Mesodermal cell (in vitro differentiated cells): Measurements from ENCODE around the gene OGG1.

ENCODE experiments used
- H3K27ac ChIP-seq: 2 replicates; pipeline ENCODE4 v1.7.0; 2013; ENCODE audit warnings: mild to moderate bottlenecking, low read depth, low read length, moderate library complexity; ENCODE audit not compliant: severe bottlenecking
- H3K36me3 ChIP-seq: 2 replicates; pipeline ENCODE4 v1.7.1; 2013; ENCODE audit warnings: mild to moderate bottlenecking, low read length, moderate library complexity; ENCODE audit not compliant: control insufficient read depth, insufficient read depth
- H3K4me1 ChIP-seq: one replicate; pipeline ENCODE4 v1.7.1; 2013; ENCODE audit warnings: mild to moderate bottlenecking, low read length; ENCODE audit not compliant: insufficient read depth, control insufficient read depth, poor library complexity, severe bottlenecking
- H3K4me3 ChIP-seq: 2 replicates; pipeline ENCODE4 v1.7.0; 2013; ENCODE audit warnings: low read length, control low read depth, mild to moderate bottlenecking; ENCODE audit not compliant: insufficient read depth, poor library complexity, severe bottlenecking; ENCODE audit errors: extremely low read depth
- H3K9me3 ChIP-seq: 2 replicates; pipeline ENCODE4 v1.7.1; 2013; ENCODE audit warnings: mild to moderate bottlenecking, low read length, moderate library complexity; ENCODE audit not compliant: control insufficient read depth
- WGBS, 2 experiments: methylation state at CpG; one replicate each; pipeline ENCODE4 v1.1.5; 2013; ENCODE audit warnings: missing lambda C conversion rate in 2 of 2; ENCODE audit not compliant: insufficient coverage in 2 of 2; 5-methylcytosine and 5-hydroxymethylcytosine counted together

OGG1 gene

DNA sequence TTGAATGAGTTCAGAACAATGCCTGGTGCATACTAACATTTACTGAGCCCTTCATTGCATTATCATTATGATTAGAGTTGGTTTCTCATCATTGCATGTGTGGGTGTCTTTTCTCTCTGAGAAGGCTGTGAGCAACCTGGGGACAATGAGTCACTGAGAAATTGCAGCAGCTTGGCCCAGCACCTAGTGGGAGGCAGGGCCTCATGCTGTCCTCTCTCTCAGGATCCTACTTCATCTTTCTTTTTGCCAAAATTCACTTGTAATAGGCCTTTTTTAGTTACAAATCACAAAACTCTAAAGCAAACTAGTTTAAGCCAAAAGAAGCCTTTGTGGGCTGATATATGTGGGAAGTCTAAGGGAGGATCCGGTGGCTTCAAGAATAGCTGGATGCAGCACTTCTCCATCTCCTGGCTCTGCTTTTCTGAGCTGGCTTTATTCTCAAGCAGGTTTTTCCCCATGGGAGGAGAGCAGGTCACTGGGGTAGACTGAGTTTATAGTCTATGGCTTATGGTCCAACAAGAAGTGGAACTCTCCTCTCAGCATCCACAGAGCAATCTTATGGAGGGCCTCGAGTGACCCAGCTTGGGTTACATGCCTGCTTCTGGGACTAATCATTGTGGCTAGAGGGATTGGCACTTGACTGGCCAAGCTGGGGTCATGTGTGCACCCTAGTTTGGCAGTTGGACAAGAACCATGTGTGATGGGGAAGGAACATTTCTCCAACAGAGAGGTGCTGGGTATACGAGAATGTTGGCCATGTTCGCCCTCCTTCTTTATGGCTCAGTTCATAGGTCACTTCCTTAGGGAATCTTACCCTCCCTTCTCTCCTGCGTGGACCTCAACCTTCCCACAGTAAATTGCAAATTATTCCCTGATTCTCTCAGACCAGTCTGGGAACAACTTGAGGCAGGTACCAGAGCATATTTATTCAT is 28.7 kb downstream of the OGG1 start:
- Histone ChIP-seq H3K4me3 (no peak overlapping the region), H3K4me1 (peaks cover 3% of the 10 kb centered on the region), H3K27ac (no peak overlapping the region), H3K36me3 (peaks cover 33% of the 10 kb centered on the region), H3K9me3 (no peaks in the 10 kb centered on the region)
- 97 to 99% methylated on average over 4 to 5 of the region's 5 CpGs for whole genome bisulfite sequencing, 2 experiments

DNA sequence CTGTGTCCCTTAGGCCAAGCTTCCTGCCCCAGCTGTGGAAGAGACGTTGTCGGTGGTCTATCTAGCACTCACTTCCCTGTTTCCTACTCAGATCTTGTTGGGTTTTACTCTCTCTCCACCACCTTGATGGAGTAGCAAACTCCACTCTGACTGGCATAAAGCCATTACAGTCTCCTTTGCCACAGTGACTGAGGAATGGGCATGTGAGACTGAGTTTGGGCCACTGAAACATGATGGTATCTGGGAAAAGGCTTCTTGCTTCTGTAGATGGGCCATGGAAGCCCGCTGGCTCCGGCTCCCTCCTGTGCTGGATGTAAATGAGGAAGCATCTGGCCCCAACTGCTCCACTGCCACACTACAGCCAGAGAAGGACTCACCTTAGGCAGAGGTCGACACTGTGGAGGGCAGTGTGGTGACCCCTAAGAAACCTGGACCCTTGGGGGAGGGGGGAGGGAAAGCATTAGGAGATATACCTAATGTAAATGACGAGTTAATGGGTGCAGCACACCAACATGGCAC is 29.4 kb downstream of the OGG1 start:
- H3K4me3 ChIP-seq: no peak overlapping the region
- H3K9me3 ChIP-seq: no peaks in the 10 kb centered on the region
- H3K36me3 ChIP-seq: peaks cover 40% of the 10 kb centered on the region
- peaks cover 3% of the 10 kb centered on the region for H3K4me1 ChIP-seq
- H3K27ac ChIP-seq: no peak overlapping the region
- 90 to 100% methylated on average over 2 to 4 of the region's 6 CpGs for WGBS, 2 experiments

DNA sequence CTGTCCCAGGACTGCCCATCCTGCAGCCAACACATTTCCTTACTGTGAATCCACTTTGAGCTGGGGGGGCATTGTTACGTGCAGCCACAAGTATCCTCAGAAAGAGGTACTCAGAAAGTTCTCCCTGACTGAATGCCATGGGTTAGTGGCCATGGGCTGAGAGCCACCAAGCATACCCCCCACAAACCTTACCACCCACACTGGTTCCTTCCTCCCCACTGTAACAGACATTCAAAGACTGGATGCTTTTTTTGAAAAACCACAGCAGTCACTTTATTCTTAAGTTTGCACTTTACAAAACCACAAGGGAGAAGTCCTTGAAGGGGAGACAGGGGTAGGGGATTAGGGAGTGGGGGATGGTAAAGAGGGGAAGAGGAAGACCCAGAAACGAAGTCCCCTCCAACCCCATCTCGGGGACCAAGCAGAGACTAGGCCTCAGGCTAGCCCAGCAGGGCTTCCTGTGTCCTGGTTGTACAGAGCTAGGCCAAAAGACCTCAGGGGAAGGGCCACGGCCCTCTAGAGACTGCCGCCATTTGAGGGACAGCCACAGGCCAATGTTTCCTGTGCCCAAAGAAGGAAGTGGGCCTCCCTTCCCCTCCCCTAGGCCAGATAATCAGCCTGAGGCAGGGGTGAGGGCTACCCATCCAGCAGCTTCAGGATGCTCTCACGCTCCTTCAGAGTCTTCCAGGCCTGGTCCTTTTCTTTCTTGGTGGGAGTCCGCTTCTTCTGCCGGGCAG is 30.1 kb downstream of the OGG1 start:
- Histone ChIP-seq H3K4me3 (no peak overlapping the region), H3K4me1 (peaks cover 3% of the 10 kb centered on the region), H3K36me3 (peaks cover 41% of the 10 kb centered on the region), H3K27ac (peak overlapping the region; percentile 10), H3K9me3 (no peaks in the 10 kb centered on the region)
- 92 to 95% methylated on average over 7 to 8 of the region's 8 CpGs for WGBS, 2 experiments

DNA sequence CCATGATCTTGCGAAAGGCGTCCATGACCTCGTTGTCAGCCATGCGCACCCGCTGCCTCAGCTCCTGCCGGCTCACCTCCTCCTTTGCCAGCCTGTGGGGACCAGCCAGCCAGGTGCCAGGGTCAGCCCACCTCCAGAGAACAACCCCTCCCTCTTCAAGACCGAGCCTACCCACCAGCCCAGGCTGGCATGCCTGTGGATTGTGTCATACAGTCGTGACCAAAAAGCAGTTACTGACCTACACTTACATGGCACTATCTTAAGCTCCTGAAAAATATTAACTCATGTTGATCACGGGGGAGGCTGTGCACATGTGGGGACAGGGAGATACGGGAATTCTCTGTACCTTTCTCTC is 30.7 kb downstream of the OGG1 start:
- Histone ChIP-seq H3K27ac (no peak overlapping the region), H3K36me3 (peaks cover 46% of the 10 kb centered on the region), H3K4me3 (no peak overlapping the region), H3K9me3 (no peaks in the 10 kb centered on the region), H3K4me1 (peaks cover 3% of the 10 kb centered on the region)
- WGBS, 2 experiments: 90 to 96% methylated on average over 9 to 10 of the region's 10 CpGs

DNA sequence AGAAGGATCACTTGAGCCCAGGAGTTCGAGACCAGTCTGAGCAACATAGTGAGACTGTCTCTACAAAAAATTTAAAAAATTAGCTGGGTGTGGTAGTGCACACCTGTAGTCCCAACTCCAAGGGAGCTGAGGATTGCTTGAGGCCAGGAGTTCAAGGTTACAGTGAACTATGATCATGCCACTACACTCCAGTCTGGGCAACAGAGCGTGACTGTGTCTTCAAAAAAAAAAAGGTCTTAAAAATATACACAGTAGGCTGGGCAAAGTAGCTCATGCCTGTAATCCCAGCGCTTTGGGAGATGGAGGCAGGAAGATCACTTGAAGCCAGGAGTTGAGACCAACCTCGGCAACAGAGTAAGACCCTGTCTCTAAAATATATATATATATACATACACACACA is 31.2 kb downstream of the OGG1 start:
- Histone ChIP-seq H3K27ac (no peak overlapping the region), H3K36me3 (peaks cover 50% of the 10 kb centered on the region), H3K4me1 (peaks cover 3% of the 10 kb centered on the region), H3K9me3 (no peaks in the 10 kb centered on the region), H3K4me3 (no peak overlapping the region)
- WGBS, 2 experiments: 91 to 100% methylated on average over 2 to 3 of the region's 4 CpGs

DNA sequence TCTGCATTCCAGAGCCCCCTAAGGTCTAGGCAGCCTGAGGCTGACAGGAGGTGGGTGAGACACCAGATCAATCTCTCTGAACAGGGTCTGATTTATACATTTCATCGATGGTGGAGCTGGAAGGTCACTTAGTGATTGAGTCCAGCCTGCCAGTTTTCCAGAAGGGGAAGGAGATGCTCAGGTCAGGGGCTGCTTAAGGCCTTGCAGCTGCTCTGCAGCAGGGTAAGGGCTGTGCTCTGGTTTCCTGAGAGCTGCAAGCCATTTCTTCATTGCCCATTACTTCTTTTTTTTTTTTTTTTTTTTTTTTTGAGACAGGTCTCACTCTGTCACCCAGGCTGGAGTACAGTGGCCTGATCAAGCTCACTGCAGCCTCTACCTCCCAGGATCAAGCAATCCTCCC is 31.8 kb downstream of the OGG1 start:
- peaks cover 3% of the 10 kb centered on the region for H3K4me1 ChIP-seq
- no peak overlapping the region for H3K27ac ChIP-seq
- no peaks in the 10 kb centered on the region for H3K9me3 ChIP-seq
- H3K4me3 ChIP-seq: no peak overlapping the region
- 91 to 100% methylated on average over 1 of the region's 1 CpG for WGBS, 2 experiments
- H3K36me3 ChIP-seq: peaks cover 55% of the 10 kb centered on the region

DNA sequence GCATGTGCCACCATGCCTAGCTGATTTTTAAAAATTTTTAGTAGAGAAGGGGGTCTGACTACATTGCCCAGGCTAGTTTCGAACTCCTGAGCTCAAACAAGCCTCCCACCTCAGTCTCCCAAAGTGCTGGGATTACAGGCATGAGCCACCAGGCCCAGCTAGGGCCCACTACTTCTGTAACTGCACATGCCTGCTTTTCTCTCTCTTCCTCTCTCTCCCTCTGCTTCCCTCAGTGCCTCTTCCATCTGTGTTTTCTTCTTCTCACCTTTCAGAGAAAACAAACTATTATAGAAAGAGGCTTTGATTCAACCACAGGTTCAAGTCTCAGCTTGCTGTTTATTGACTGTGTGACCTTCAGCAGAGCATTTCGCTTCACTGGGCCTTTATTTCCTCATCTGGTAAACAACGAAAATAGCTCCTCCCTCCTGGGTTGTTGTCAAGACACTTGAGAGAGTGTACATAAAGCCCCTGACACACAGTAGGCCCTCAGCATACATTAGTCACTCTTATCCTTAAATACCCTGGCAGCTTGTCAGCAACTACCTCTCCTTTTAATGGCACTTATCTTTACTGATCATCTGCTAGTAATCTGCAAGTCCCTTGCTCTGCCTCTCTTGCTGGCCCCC is 32.3 kb downstream of the OGG1 start:
- no peak overlapping the region for H3K27ac ChIP-seq
- 89 to 94% methylated on average over 3 of the region's 3 CpGs for WGBS, 2 experiments

DNA sequence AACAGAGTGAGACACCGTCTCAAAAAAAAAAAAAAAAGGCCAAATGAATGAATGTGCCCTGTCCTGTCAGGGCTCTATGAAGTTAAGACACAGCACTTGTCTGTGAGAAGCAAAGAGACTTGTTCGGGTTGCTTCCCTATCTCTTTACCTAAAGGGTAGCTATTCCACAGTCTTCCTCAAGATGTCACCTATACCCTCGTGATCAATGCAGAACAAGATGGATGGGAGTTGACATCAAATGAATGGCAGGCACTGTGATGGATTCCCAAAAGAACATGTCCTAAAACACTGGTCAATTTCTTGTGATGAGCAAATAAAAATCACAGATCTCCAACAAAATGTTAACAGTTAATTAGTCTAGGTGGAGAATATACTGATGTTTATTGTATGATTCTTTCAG is 33.0 kb downstream of the OGG1 start:
- 54 to 100% methylated on average over 1 to 3 of the region's 3 CpGs for WGBS, 2 experiments
- no peaks in the 10 kb centered on the region for H3K9me3 ChIP-seq
- peaks cover 66% of the 10 kb centered on the region for H3K36me3 ChIP-seq
- H3K4me3 ChIP-seq: no peak overlapping the region
- peaks cover 3% of the 10 kb centered on the region for H3K4me1 ChIP-seq
- H3K27ac ChIP-seq: no peak overlapping the region

More for the DNA sequence above, 32.3 kb downstream of the OGG1 start:
- peaks cover 61% of the 10 kb centered on the region for H3K36me3 ChIP-seq
- no peaks in the 10 kb centered on the region for H3K9me3 ChIP-seq
- H3K4me3 ChIP-seq: no peak overlapping the region
- peaks cover 3% of the 10 kb centered on the region for H3K4me1 ChIP-seq

DNA sequence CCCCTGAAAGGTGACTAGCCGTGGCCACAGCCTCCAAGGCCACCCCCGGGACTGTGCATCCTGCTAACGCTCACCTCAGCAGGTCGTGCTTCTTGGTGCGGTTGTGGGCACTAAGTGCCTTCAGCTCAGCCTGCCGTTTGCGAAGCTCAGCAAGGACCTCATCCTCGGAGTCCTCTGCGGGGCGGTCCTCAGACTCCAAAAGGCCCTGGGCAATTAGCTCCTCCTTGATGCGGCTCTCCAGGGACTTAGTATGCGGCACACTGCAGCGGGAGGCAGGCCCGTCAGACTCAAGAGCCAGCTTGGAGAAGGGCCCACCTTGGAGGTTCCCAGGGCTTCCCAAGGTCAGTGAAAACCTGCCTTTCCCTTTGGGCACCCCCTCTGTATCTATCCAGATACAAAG is 34.2 kb downstream of the OGG1 start:
- no peak overlapping the region for H3K27ac ChIP-seq
- H3K4me1 ChIP-seq: peaks cover 3% of the 10 kb centered on the region
- 95% methylated on average over 8 to 14 of the region's 14 CpGs for WGBS, 2 experiments
- no peak overlapping the region for H3K4me3 ChIP-seq
- H3K36me3 ChIP-seq: peaks cover 69% of the 10 kb centered on the region
- no peaks in the 10 kb centered on the region for H3K9me3 ChIP-seq

DNA sequence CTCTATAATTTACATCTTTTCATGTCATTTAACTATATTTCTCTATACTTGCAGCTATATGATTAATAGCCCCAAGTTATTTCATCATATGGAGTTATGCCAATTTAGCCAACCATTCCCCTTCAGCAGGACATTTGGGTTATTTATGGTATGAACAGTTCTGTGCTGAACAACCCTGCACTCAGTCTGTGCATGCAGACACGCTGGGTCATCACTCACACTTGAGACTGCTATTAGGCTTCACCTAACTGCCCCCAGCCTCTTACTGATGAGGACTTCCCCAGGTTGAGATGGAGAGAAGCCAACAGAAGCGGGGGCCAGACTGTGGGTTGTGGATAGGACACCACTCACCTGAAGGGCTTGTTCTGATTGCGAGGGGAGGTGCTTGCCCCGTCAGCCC is 35.2 kb downstream of the OGG1 start:
- 100% methylated on average over 1 of the region's 4 CpGs; no CpG with 5 or more reads in 1 of the 2 experiments for WGBS, 2 experiments
- Histone ChIP-seq H3K27ac (no peak overlapping the region), H3K36me3 (peaks cover 72% of the 10 kb centered on the region), H3K4me1 (peaks cover 3% of the 10 kb centered on the region), H3K9me3 (no peaks in the 10 kb centered on the region), H3K4me3 (no peak overlapping the region)
